Measurements from ENCODE around the gene PEX13.
"Not testable (repeated sequence)": the region's sequence is repeated elsewhere in the genome, so short reads cannot be mapped to it uniquely, and the experiment has no call there.

PEX13 gene

GRCh38 chr2:61017556-61018317 is at the start of gene PEX13, which contains the start of gene PUS10:
Gene PEX13, plus strand, starts transcription at chr2:61017720. Its CDS starts 40 bp downstream, at chr2:61017760.
Gene PUS10, minus strand, starts transcription at chr2:61018255. Its CDS starts 6,365 bp downstream, at chr2:61011890.
- peak; percentile 87 for DNase-seq

- no peak for DNase-seq
Observed at GRCh38 chr2:60972889-60973656, 44.4 kb upstream of the PEX13 start.

DNA sequence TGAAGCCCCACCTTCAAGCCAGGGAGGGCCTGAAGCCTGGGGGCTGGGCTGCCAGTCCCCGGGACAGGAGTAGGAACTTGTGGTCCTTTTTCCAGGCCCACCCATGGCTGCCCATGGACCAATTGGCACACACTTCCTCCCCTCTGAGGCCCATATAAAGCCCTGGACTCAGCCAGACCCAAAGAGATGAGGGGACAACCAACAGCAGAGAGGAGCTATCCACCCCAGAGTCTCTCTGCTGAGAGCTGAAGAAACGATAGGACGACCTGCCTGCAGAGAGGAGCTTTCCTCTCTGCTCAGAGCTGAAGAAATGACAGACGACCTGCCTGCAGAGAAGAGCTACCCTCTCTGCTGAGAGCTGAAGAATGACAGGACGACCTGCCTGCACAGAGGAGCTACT is 43.8 kb upstream of the PEX13 start:
- DNase-seq, result no peak

DNA sequence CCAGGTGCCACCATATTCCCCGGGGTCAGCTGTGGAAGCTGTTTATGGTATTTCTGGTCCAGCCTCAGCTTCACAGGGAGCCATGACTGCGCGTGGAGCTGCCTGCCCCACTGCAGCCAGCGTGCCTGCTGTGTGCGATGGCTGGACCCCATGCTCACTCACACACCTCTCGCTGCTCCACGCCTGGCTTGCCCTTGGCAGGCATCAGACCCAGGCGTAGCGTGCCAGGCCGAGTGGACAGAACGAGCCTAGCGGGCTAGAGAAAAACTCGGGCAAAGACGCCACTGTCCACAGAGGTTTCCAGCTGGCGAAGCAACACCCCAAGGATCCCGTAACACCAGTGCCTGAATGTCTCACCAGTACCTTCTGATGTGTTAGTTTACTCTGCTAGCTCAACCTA is 42.9 kb upstream of the PEX13 start:
- no peak for DNase-seq

DNA sequence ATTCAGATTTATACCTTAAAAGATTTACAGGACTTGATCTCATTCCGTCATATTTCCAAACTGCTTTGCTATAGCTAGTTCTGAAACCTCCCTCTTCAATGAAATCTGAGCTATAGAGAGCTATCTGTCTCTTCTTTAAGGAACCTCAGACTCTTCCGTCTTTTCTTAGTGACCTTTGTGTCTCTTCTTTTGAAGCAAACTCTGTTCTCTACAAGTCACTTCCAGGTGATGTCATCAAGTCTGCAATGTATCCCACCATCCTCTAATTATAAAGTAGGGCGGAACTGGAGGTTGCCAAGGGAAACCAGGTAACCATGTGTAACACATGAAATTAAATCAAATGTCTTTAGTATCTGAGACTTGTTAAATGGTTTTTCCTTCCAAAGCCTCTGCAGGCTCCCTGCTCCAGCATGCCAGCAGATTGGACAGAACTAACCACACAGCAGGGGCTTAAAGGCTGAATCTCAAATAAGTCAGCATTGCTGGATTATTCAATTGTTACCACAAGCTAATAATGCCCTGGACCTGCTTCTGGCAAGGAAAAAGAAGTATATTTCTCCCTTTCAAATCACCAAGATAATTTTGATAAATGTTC is 41.2 kb upstream of the PEX13 start:
- DNase-seq, result no peak

- DNase-seq, result no peak
Observed at GRCh38 chr2:60976875-60977561, 40.5 kb upstream of the PEX13 start.

GRCh38 chr2:60977562-60977895 is 40.0 kb upstream of the PEX13 start:
- no peak for DNase-seq

GRCh38 chr2:60979231-60979630 is 38.3 kb upstream of the PEX13 start:
- DNase-seq, result no peak

DNA sequence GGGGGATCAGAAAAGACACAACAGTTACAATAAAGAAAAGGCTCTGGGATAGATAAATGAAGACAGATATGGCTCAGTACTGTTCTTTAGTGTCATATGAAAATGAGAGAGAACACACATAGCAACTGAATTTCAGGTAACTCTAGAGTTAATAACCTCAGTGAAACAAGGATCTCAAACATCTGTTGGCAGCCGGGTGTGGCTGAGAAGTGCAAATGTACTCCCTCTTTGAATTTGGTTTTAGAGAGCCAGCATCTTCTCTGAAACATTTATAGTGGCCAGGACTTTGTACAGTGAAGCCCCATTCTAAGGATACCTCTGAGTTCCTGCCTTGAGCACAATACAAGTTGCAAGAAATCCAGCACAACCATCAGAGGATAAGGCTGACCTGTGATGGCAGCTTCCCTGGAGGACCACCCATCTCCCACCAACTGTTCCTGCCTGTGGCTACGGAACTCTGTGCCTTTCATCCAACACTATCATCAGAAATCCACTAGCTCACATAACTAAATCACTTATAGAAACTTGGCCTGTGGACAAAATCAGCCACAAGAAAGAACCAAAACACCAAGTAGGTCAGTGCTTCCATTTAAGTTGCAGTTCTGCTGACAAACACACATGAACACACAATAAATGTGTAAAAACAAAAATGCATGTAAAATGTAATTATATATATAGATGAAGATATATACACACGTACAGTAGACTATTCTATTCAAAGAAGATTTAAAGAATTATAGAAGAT is 37.3 kb upstream of the PEX13 start:
- no peak for DNase-seq

DNA sequence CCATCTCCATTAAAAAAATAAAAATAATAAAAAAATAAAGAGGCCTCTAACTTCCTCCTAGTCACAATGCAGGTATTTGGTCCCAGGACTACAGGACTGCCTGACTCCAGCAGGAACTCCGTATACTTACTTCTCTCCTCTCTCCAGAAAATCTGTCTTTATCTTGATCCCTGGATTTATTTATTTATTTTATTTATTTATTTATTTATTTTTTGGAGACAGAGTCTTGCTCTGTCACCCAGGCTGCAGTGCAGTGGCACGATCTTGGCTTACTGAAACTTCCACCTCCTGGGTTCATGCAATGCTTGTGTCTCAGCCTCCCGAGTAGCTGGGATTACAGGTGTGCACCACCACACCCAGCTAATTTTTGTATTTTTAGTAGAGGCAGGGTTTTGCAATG is 35.5 kb upstream of the PEX13 start:
- not testable (repeated sequence) for DNase-seq

DNA sequence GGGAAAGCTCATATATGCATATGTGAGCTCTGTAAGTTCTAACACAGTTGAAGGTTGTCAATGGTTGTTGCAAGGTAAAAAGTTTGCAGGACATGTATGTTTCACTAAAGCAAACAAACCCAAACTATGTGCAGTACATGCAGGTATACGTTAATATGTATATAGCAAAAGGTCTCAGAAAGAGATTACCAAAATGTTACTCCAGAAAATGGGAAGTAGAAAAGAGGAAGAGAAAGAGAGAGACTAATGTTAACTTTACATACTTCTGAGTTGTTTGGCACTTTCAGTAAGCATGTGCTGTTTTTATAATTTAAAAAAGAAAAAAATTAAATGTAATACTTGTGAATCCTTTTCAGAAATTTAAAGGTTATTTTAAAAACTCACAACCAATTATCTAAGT is 32.8 kb upstream of the PEX13 start:
- DNase-seq, result no peak

DNA sequence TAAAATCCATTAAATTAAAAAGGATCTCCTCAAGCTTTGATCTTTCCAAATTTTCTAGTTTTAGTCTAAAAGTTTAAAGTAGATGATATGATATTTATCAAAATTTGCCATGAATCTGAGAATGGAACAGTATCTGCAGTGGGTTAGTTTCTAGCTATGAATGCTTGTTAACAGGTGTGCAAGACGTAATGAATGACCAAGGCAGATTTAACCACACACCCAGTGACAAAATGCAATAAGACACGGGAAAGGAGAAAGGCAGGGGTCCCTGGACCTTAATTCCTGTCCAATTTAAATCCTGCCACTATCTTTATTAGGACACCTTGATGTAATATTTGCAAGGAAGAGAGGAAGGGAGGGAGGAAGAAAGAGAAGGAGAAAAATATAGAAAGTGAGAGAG is 30.5 kb upstream of the PEX13 start:
- no peak for DNase-seq

- DNase-seq, result not testable (repeated sequence)
Observed at GRCh38 chr2:60987656-60988055, 29.9 kb upstream of the PEX13 start.

GRCh38 chr2:60989259-60989658 is 28.3 kb upstream of the PEX13 start:
- no peak for DNase-seq

GRCh38 chr2:60991644-60992043 is 25.9 kb upstream of the PEX13 start:
- DNase-seq, result no peak

GRCh38 chr2:60992985-60993392 is 24.5 kb upstream of the PEX13 start:
- peak; percentile 51 for DNase-seq

DNA sequence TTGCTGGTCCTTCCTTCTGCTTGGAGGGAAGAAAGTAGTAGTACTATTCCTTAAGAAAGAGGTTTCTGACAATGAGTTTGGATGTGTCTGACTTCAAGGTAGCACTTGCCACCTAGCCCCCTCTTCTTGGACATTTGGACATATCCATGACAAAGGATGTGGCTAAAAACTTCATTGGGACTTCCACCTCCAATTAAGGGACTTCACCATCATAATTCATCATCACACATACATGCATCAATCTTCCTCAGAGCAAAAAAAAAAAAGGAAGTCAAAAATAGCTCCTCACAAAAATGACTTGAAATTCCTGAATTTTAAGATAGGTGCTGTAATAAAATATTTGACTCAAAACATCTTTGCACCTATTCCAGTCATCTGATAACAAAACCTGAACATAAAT is 23.4 kb upstream of the PEX13 start:
- DNase-seq, result no peak

DNA sequence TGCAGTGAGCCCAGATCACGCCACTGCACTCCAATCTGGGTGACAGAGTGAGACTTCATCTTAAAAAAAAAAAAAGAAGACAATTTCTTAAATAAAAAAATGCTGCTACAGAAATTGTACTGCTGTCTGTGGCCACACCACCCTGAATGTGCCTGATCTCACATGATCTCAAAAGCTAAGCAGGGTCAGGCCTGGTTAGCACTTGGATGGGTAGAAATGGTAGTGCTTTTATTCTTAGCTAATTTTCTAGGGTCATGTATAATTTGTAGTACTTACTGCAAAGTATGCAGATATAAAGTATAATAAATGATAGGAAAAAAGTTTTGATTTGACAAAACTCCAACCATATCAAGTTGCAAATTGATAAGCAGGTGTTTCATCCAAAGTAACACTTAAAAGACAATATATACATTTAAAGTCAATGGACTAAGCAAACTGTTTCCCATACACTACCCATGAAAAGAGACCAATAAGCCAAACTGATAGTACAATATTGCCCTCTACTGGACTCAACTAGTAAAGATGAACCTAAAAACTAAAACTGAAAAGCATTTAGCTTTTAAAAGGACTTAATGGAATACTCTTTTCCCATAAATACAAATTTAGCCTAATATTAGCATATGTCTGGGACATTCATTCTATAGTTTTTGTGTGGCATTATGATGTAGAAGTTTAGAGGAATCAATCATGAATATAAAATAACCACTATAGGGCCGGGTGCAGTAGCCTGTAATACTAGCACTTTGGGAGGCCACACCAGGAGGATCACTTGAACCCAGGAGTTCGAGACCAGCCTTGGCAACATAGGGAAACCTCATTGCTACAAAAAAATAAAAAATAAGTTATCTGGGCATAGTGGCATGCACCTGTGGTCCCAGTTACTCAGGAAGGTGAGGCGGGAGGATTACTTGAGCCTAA is 18.6 kb upstream of the PEX13 start:
- peak; percentile 86 for DNase-seq

DNA sequence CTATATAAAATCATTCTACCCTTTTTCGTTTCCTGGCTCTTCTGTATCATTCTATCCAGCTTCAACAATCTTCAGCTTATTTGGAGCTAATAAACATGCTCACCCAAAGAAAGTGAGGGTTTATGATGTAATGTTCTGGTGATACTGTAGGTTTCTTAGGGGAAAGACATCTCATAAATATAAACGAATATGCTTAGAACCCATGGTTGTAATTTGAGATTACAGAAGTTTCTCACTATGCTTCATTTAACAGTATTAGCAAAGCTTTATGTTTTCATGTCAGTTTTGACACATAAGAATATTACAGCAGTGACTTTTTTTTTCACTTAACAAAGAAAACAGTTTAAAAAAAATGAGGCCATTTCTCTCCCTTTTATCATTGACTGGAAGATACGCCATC is 11.8 kb upstream of the PEX13 start:
- DNase-seq, result no peak

- DNase-seq, result no peak
Observed at GRCh38 chr2:61006486-61007105, 10.9 kb upstream of the PEX13 start.

- no peak for DNase-seq
Observed at GRCh38 chr2:61009355-61009754, 8.2 kb upstream of the PEX13 start.

Measured in hematopoietic multipotent progenitor cell treated with erythropoietin and hydrocortisone succinate and interleukin-3 and kit ligand, for 6 days (in vitro differentiated cells).